PFSK-1 (cell line): ENCODE measurements around the gene ISG20L2.

Experiments
- FOXP2 ChIP-seq: optimal IDR thresholded peaks from 2 replicates; pipeline ENCODE3; 2011; ENCODE audit warnings: borderline replicate concordance, control low read depth, inconsistent platforms; ENCODE audit not compliant: insufficient read depth; ENCODE audit errors: extremely low read length, extremely low read depth
- POLR2AphosphoS5 ChIP-seq: IDR thresholded peaks from 2 replicates; pipeline ENCODE4 v1.6.1; 2012; ENCODE audit warnings: low read depth, mild to moderate bottlenecking, control low read depth, low read length, moderate library complexity
- SIN3A ChIP-seq: IDR thresholded peaks from 2 replicates; pipeline ENCODE4 v1.6.1; 2012; ENCODE audit warnings: mild to moderate bottlenecking, low read length, moderate library complexity, borderline replicate concordance; ENCODE audit not compliant: insufficient read depth
- TAF1 ChIP-seq: IDR thresholded peaks from 2 replicates; pipeline ENCODE4 v1.6.1; 2012; ENCODE audit warnings: low read length, control low read depth, borderline replicate concordance; ENCODE audit not compliant: insufficient read depth
- TF ChIP-seq, protein P1 (sequence below), 2 experiments: IDR thresholded peaks; 2 replicates each; pipeline versions ENCODE4 v1.6.1 to v1.8.0; 2011 to 2012; ENCODE audit warnings: low read depth in 2 of 2, low read length in 2 of 2, control low read depth in 1 of 2, inconsistent platforms in 1 of 2, mild to moderate bottlenecking in 1 of 2, moderate library complexity in 1 of 2; ENCODE audit not compliant: insufficient read depth in 1 of 2

DNA sequence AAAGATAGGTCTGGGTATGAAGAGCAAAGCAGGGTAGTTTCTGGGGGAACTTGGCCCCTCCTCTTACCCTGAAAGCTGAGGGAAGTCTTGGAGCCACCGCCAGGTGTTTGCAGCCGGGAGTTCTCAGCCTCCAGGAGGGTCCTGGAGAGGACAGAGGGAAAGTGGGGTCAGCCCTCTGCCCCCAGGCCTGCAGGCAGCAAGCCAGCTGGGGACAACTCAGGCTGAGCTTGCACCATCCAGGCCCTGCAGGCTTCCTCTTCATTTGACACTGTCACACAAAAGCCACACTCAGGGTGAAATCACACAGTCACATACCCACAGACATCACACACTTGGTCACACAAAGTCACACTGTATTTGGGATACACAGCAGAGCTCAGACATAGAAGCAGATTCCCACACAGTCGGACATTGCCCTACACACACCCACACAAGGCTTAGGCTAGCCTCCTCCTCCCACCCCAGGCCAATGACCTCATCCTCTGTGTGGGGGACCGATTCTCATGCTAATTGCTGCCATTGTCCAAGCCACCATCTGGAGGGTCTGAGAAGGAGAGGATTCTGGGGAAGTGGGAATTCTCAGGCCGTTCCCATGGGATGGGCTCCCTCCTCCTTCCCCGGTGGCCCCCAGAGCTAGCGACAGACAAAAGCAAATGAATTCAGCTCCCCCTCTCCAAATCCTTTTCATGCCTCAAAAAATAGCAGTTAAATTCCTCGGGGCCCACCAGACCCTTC lies 55.0 kb downstream of the ISG20L2 start:
- TF ChIP-seq POLR2AphosphoS5 (peak; percentile 20; the same call in 1 of the 2 replicates), FOXP2 (no peak), TAF1 (no peak), SIN3A (no peak)
- TF ChIP-seq, protein P1, sequence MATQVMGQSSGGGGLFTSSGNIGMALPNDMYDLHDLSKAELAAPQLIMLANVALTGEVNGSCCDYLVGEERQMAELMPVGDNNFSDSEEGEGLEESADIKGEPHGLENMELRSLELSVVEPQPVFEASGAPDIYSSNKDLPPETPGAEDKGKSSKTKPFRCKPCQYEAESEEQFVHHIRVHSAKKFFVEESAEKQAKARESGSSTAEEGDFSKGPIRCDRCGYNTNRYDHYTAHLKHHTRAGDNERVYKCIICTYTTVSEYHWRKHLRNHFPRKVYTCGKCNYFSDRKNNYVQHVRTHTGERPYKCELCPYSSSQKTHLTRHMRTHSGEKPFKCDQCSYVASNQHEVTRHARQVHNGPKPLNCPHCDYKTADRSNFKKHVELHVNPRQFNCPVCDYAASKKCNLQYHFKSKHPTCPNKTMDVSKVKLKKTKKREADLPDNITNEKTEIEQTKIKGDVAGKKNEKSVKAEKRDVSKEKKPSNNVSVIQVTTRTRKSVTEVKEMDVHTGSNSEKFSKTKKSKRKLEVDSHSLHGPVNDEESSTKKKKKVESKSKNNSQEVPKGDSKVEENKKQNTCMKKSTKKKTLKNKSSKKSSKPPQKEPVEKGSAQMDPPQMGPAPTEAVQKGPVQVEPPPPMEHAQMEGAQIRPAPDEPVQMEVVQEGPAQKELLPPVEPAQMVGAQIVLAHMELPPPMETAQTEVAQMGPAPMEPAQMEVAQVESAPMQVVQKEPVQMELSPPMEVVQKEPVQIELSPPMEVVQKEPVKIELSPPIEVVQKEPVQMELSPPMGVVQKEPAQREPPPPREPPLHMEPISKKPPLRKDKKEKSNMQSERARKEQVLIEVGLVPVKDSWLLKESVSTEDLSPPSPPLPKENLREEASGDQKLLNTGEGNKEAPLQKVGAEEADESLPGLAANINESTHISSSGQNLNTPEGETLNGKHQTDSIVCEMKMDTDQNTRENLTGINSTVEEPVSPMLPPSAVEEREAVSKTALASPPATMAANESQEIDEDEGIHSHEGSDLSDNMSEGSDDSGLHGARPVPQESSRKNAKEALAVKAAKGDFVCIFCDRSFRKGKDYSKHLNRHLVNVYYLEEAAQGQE (IDR thresholded peaks at IDR 0.05; ENCODE audit: insufficient read depth in 1 of 2, low read depth in 2 of 2, low read length in 2 of 2), result no peak
